IPS-15b (cell line): ENCODE data around the gene STK17B.

Source experiments
- H3K27me3 ChIP-seq: one replicate; pipeline ENCODE4 v1.6.1; 2013; ENCODE audit warnings: low read length; ENCODE audit not compliant: control insufficient read depth, insufficient read depth
- H3K36me3 ChIP-seq: one replicate; pipeline ENCODE4 v1.6.1; 2013; ENCODE audit warnings: low read length; ENCODE audit not compliant: control insufficient read depth, insufficient read depth
- H3K4me1 ChIP-seq: one replicate; pipeline ENCODE4 v1.6.1; 2013; ENCODE audit warnings: mild to moderate bottlenecking, low read length; ENCODE audit not compliant: control insufficient read depth, insufficient read depth
- H3K4me3 ChIP-seq: one replicate; pipeline ENCODE4 v1.5.1; 2013; ENCODE audit warnings: low read depth, low read length
- H3K9ac ChIP-seq: one replicate; pipeline ENCODE4 v1.6.1; 2013; ENCODE audit warnings: low read depth, mild to moderate bottlenecking, low read length
- H3K9me3 ChIP-seq: one replicate; pipeline ENCODE4 v1.6.1; 2013; ENCODE audit warnings: mild to moderate bottlenecking, low read length; ENCODE audit not compliant: control insufficient read depth, insufficient read depth

Gene STK17B

DNA sequence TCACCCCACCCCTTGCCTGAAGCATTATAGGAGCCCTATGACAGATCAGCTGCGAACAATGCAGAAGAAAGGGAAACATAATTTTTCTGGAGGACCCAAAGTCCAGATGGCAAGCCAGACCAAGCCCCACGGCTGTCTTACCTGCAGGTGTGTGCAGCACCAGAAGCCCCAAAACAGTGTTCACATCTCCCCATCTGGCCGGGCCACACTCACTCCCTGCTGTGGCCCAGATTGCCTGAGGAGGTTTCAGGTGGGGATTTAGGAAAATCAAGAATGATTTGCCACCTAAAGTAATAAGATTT lies 11.7 kb upstream of the STK17B start:
- no peak overlapping the region for H3K9ac ChIP-seq
- H3K9me3 ChIP-seq = no peaks in the 10 kb centered on the region
- no peaks in the 10 kb centered on the region for H3K36me3 ChIP-seq
- H3K27me3 ChIP-seq = no peaks in the 10 kb centered on the region
- H3K4me3 ChIP-seq = no peak overlapping the region
- no peaks in the 10 kb centered on the region for H3K4me1 ChIP-seq

GRCh38 chr2:196182439-196183171 lies 11.2 kb upstream of the STK17B start:
- Histone ChIP-seq H3K9me3 (no peaks in the 10 kb centered on the region), H3K4me3 (no peak overlapping the region), H3K4me1 (no peaks in the 10 kb centered on the region), H3K36me3 (no peaks in the 10 kb centered on the region), H3K9ac (no peak overlapping the region), H3K27me3 (no peaks in the 10 kb centered on the region)

DNA sequence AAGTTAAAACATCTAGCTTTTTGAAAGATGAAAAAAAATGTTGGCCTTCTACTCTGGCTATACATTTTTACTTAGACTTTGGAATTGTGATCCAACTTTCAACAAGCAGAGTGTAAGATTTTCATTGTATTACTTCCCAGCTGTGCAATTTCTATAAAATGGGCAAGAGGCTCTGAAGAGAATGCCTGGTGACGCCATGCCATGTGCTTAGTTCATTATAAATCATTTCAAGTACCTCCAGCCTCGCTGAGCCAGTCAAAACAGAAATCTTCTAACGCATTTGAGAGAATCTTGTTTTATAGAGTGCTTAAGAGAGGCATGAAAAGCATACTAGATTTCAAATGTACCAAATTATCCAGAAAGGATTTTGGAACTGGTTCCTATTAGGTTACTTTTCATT lies 10.1 kb upstream of the STK17B start:
- Histone ChIP-seq H3K9me3 (no peaks in the 10 kb centered on the region), H3K27me3 (no peaks in the 10 kb centered on the region), H3K4me1 (no peaks in the 10 kb centered on the region), H3K9ac (no peak overlapping the region), H3K36me3 (no peaks in the 10 kb centered on the region), H3K4me3 (no peak overlapping the region)

DNA sequence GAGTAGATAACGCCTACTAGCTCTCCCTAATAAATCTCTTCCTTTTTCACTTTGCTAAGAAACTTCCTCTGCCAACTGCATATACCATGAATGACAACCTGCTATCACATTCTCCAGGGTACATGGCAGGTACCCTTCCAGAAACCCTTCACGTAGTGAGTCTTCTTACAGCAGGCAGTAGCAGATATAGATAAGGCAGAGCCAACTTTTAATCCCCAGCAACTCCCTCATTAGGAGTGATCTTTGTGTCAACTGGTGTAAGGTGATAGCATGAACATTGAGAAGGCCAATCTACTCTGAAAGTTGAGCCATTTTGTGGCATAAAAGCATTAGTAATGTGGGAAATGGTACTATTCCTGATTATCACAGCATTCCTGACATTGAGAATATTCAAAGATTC lies 5.7 kb upstream of the STK17B start:
- no peak overlapping the region for H3K9ac ChIP-seq
- no peaks in the 10 kb centered on the region for H3K4me1 ChIP-seq
- peaks cover 18% of the 10 kb centered on the region for H3K27me3 ChIP-seq
- no peaks in the 10 kb centered on the region for H3K36me3 ChIP-seq
- H3K4me3 ChIP-seq = no peak overlapping the region
- H3K9me3 ChIP-seq = no peaks in the 10 kb centered on the region

- H3K4me1 ChIP-seq = no peaks in the 10 kb centered on the region
Measured at GRCh38 chr2:196176142-196176738, 4.9 kb upstream of the STK17B start.

DNA sequence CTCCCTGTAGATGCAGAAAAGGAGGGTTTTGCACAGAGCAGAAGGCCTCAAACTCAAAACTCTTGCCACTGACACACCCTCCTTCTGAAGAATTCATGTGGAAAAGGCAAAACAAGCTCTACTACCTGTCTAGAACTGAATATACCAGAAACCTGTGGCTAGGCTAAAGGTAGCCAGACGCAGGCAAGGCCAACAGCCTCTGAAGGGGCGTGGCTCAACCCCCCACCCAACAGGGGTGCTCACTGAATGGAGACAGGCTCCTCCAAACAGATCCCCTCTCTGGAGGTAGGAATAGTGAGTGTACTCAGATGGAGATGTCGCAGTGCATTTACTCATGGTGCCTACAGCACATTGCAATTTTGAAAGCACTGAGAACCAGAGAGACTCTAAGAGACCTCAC lies 3.0 kb upstream of the STK17B start:
- peaks cover 28% of the 10 kb centered on the region for H3K27me3 ChIP-seq
- H3K4me3 ChIP-seq = no peak overlapping the region
- no peaks in the 10 kb centered on the region for H3K9me3 ChIP-seq
- no peak overlapping the region for H3K9ac ChIP-seq
- no peaks in the 10 kb centered on the region for H3K36me3 ChIP-seq
- peaks cover 5% of the 10 kb centered on the region for H3K4me1 ChIP-seq

More at GRCh38 chr2:196176142-196176738, 4.9 kb upstream of the STK17B start:
- peaks cover 22% of the 10 kb centered on the region for H3K27me3 ChIP-seq
- H3K36me3 ChIP-seq = no peaks in the 10 kb centered on the region
- H3K9me3 ChIP-seq = no peaks in the 10 kb centered on the region
- H3K4me3 ChIP-seq = no peak overlapping the region
- no peak overlapping the region for H3K9ac ChIP-seq

DNA sequence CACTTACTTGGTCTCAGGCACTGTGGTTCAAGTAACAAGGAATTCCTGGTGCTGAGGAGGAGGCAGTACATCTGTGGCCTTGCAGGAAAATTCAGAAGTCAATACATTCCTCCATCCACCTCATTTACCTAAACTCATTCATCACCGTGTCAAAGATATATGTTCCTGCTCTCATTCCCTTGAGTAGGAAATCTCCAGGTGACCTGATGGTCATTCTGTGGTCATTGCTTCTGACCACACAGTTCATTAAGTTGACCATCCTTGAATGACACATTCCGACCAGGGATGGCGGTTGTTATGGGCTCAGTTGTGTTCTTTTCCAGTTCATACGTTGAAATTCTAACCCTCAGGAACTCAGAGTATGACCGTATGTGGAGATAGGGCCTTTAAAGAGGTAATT lies 2.1 kb upstream of the STK17B start:
- H3K36me3 ChIP-seq = no peaks in the 10 kb centered on the region
- H3K4me3 ChIP-seq = no peak overlapping the region
- H3K9me3 ChIP-seq = no peaks in the 10 kb centered on the region
- peaks cover 9% of the 10 kb centered on the region for H3K4me1 ChIP-seq
- H3K9ac ChIP-seq = no peak overlapping the region
- peaks cover 28% of the 10 kb centered on the region for H3K27me3 ChIP-seq

- H3K36me3 ChIP-seq = no peaks in the 10 kb centered on the region
- no peak overlapping the region for H3K4me3 ChIP-seq
- H3K4me1 ChIP-seq = peaks cover 11% of the 10 kb centered on the region
- no peak overlapping the region for H3K9ac ChIP-seq
- H3K27me3 ChIP-seq = peaks cover 28% of the 10 kb centered on the region
- no peaks in the 10 kb centered on the region for H3K9me3 ChIP-seq
Measured at GRCh38 chr2:196172951-196173350, 1.6 kb upstream of the STK17B start.

GRCh38 chr2:196171946-196172345 lies 568 bp upstream of the STK17B start:
- H3K27me3 ChIP-seq = peaks cover 28% of the 10 kb centered on the region
- H3K4me1 ChIP-seq = peaks cover 21% of the 10 kb centered on the region
- H3K36me3 ChIP-seq = no peaks in the 10 kb centered on the region
- H3K9ac ChIP-seq = no peak overlapping the region
- peak overlapping the region; percentile 63 for H3K4me3 ChIP-seq
- H3K9me3 ChIP-seq = no peaks in the 10 kb centered on the region

DNA sequence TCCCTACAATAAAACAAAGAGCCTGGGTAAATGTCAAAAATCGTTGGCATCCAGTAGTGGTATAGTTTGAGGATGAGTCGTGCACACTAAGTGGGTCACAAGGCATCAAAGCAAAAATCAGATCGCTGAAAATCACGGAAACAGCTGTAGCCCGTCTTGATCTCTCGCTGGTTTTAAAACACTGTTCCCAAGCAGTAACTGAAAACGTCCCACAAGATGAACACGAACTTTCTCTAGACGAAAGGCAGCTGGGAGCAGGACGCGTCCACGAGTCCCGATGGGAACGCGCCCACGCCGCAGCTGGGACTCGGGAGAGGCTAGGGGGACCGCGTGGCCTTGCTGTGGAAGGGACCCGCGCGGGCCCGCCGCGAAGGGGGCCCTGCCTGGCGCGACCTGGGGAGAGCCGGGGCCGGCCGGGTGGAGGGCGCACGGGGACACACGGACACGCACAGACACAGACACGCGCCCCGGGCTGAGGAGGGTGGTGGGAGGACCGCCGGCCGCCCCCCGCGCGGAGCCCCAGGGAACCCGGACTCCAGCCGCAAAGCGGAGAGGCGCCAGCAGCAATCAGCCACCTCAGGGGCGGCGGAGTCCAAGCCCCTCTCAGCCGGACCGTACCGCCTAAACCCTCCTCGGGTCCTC lies 651 bp downstream of the STK17B start:
- Histone ChIP-seq H3K27me3 (peaks cover 28% of the 10 kb centered on the region), H3K9ac (peak overlapping the region; percentile 71), H3K4me3 (peak overlapping the region; percentile 86), H3K9me3 (no peaks in the 10 kb centered on the region), H3K36me3 (no peaks in the 10 kb centered on the region), H3K4me1 (peaks cover 23% of the 10 kb centered on the region)

- Histone ChIP-seq H3K27me3 (peaks cover 28% of the 10 kb centered on the region), H3K4me1 (peaks cover 23% of the 10 kb centered on the region), H3K9me3 (no peaks in the 10 kb centered on the region), H3K9ac (no peak overlapping the region), H3K4me3 (peak overlapping the region; percentile 86), H3K36me3 (no peaks in the 10 kb centered on the region)
Measured at GRCh38 chr2:196170213-196170605, 1.2 kb downstream of the STK17B start.

DNA sequence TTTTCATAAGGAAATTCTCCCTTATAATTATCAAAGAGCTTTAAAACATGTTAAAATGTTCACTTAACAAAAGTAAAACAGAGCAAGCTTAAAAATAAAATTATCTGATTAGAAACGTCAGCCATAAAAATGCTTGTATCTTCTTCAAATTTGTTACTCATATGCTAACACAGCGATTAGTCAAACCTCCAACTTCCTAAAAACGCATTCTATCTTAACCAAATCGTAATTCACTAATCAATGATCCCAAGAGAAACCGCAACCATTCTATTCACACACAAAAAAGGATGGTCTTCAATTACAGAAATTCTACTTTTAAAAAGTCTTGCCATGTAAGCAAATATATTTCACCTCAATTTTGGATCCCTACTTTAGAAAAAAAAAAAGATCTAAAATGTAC lies 1.9 kb downstream of the STK17B start:
- peaks cover 28% of the 10 kb centered on the region for H3K27me3 ChIP-seq
- H3K4me3 ChIP-seq = peak overlapping the region; percentile 86
- no peak overlapping the region for H3K9ac ChIP-seq
- H3K36me3 ChIP-seq = no peaks in the 10 kb centered on the region
- H3K4me1 ChIP-seq = peaks cover 23% of the 10 kb centered on the region
- no peaks in the 10 kb centered on the region for H3K9me3 ChIP-seq
